B cell (primary cell): ENCODE results near the gene ZNF772. TPM values are rescaled to one million over a fixed set of nuclear protein-coding genes. Genes with fewer than 3 reads are reported as not detected.

ENCODE experiments used
- ATAC-seq: fragments of 200-7000 bp; cut with Tn5 transposase; one replicate; pipeline ENCODE4 v1.10.0; 2021; ENCODE audit warnings: low read depth, mild to moderate bottlenecking, moderate number of reproducible peaks, moderate library complexity
- CTCF ChIA-PET: fragments of 350-600 bp; sonication (Branson Sonifier 250); formaldehyde crosslinking; loops from one replicate; lab custom pipeline; 2021; ENCODE audit warnings: antibody characterized with exemption, inconsistent platforms; lab: Charles Lee
- POLR2A ChIA-PET: fragments of 350-600 bp; sonication (Branson Sonifier 250); formaldehyde crosslinking; loops from one replicate; lab custom pipeline; 2021; ENCODE audit warnings: antibody characterized with exemption; lab: Charles Lee
- DNase-seq: peaks from one replicate; pipeline ENCODE4 v3.0.0; 2013
- H2AFZ ChIP-seq: 2 replicates; pipeline ENCODE4 v1.6.1; 2012; ENCODE audit warnings: mild to moderate bottlenecking, low read depth, low read length; ENCODE audit not compliant: insufficient read depth, poor library complexity, severe bottlenecking
- H3K27ac ChIP-seq, 2 donors: 1 replicate in 1 of 2; 2 replicates in 1 of 2; pipeline ENCODE4 v1.5.1; 2012 to 2013; ENCODE audit warnings: low read length in 2 of 2, mild to moderate bottlenecking in 2 of 2, moderate library complexity in 1 of 2
- H3K27me3 ChIP-seq, 4 experiments: fragments of 200-600 bp in 1 of 4; sonication (generic) in 1 of 4; replicated peaks in 1 of 4; 1 replicate in 2 of 4; 2 replicates in 2 of 4; pipeline versions ENCODE4 v1.6.1 to v1.7.0; 2013 to 2016; ENCODE audit warnings: low read length in 3 of 4, mild to moderate bottlenecking in 2 of 4, mixed read lengths in 1 of 4, moderate library complexity in 1 of 4; ENCODE audit not compliant: insufficient read depth in 4 of 4, control insufficient read depth in 3 of 4; ENCODE audit errors: control extremely low read depth in 1 of 4
- H3K36me3 ChIP-seq, 2 experiments: replicated peaks in 1 of 2; 1 replicate in 1 of 2; 2 replicates in 1 of 2; pipeline versions ENCODE4 v1.6.1 to v1.7.1; 2013; ENCODE audit warnings: low read length in 1 of 2; ENCODE audit not compliant: insufficient read depth in 2 of 2, control insufficient read depth in 1 of 2; ENCODE audit errors: control extremely low read depth in 1 of 2, extremely low read depth in 1 of 2
- H3K4me1 ChIP-seq, 2 donors: fragments of 200-600 bp in 1 of 2; sonication (generic) in 1 of 2; 1 replicate in 1 of 2; 2 replicates in 1 of 2; pipeline versions ENCODE4 v1.5.1 to v1.6.1; 2013 to 2017; ENCODE audit warnings: low read length in 2 of 2; ENCODE audit not compliant: control insufficient read depth in 2 of 2, insufficient read depth in 2 of 2
- H3K4me2 ChIP-seq: replicated peaks from 2 replicates; pipeline ENCODE3; 2012; ENCODE audit warnings: mild to moderate bottlenecking, low read depth, low read length; ENCODE audit not compliant: poor library complexity, severe bottlenecking
- H3K4me3 ChIP-seq, 5 experiments: fragments of 200-600 bp in 1 of 5; sonication (generic) in 1 of 5; 1 replicate in 3 of 5; 2 replicates in 2 of 5; pipeline versions ENCODE4 v1.5.1 to v1.7.0; 2011 to 2016; ENCODE audit warnings: low read length in 4 of 5, mild to moderate bottlenecking in 4 of 5, low read depth in 2 of 5, control low read depth in 1 of 5, moderate library complexity in 1 of 5; ENCODE audit not compliant: insufficient read depth in 1 of 5; ENCODE audit errors: control extremely low read depth in 1 of 5, extremely low read depth in 1 of 5
- H3K79me2 ChIP-seq: fragments of 200-600 bp; sonication (generic); one replicate; pipeline ENCODE4 v1.6.0; 2016; ENCODE audit warnings: low read length; ENCODE audit not compliant: control insufficient read depth, insufficient read depth
- H3K9ac ChIP-seq: fragments of 200-600 bp; sonication (generic); 2 replicates; pipeline ENCODE4 v1.6.1; 2017; ENCODE audit warnings: mild to moderate bottlenecking, low read length, moderate library complexity
- H3K9me3 ChIP-seq, 3 donors: one replicate each; pipeline versions ENCODE4 v1.6.1 to v1.7.1; 2013; ENCODE audit warnings: low read length in 2 of 3; ENCODE audit not compliant: control insufficient read depth in 2 of 3, insufficient read depth in 1 of 3; ENCODE audit errors: control extremely low read depth in 1 of 3
- H4K20me1 ChIP-seq: 2 replicates; pipeline ENCODE4 v1.6.0; 2012; ENCODE audit warnings: mild to moderate bottlenecking, low read length; ENCODE audit not compliant: insufficient read depth, control insufficient read depth, poor library complexity, severe bottlenecking
- H3K27ac Mint-ChIP-seq: one replicate; pipeline ENCODE4 v1.8.0; 2021; ENCODE audit warnings: mixed read lengths
- H3K27me3 Mint-ChIP-seq: one replicate; pipeline ENCODE4 v1.8.0; 2021; ENCODE audit warnings: mixed read lengths
- H3K4me1 Mint-ChIP-seq: one replicate; pipeline ENCODE4 v1.8.0; 2021; ENCODE audit warnings: mixed read lengths
- H3K4me3 Mint-ChIP-seq: one replicate; pipeline ENCODE4 v1.8.0; 2021; ENCODE audit warnings: mixed read lengths
- H3K9me3 Mint-ChIP-seq: one replicate; pipeline ENCODE4 v1.8.0; 2022; ENCODE audit warnings: mixed read lengths; ENCODE audit not compliant: insufficient read depth
- EZH2 ChIP-seq: IDR thresholded peaks from 2 replicates; pipeline ENCODE4 v1.6.1; 2012; ENCODE audit warnings: borderline replicate concordance, low read depth, mild to moderate bottlenecking, moderate library complexity, low read length; ENCODE audit not compliant: insufficient read depth, poor library complexity, severe bottlenecking
- WGBS: methylation state at CpG from one replicate; pipeline ENCODE4 v1.1.5; 2013; ENCODE audit warnings: missing lambda C conversion rate; ENCODE audit not compliant: insufficient coverage; 5-methylcytosine and 5-hydroxymethylcytosine counted together
- intact Hi-C: fragments of 100-400 bp; cut with micrococcal nuclease; formaldehyde crosslinking; loops from one replicate; pipeline ENCODE4 v1.10.0; 2022
- polyA plus RNA-seq: library from polyadenylated mRNA; depleted of rRNA; stranded (reverse); fragments of >200 nt; gene quantifications from 2 replicates; pipeline ENCODE4 v1.2.3, GENCODE V29; 2012
- total RNA-seq, 2 donors: library from RNA; stranded (reverse); fragments of 120-200 nt in 1 of 2; gene quantifications; 1 replicate in 1 of 2; 2 replicates in 1 of 2; pipeline versions ENCODE4 v1.2.3 to v1.2.4, GENCODE V29; 2013 to 2022
- TF ChIP-seq, protein P1 (sequence below): fragments of 200-600 bp; IDR thresholded peaks from one replicate; pipeline ENCODE4 v1.8.0; 2022; ENCODE audit warnings: antibody characterized with exemption, mild to moderate bottlenecking

Gene ZNF772
- total and polyA plus RNA-seq, 2 donors (not counting 1 experiment from before 2014, with no cell fraction given): 2.2 to 27.4 TPM

DNA sequence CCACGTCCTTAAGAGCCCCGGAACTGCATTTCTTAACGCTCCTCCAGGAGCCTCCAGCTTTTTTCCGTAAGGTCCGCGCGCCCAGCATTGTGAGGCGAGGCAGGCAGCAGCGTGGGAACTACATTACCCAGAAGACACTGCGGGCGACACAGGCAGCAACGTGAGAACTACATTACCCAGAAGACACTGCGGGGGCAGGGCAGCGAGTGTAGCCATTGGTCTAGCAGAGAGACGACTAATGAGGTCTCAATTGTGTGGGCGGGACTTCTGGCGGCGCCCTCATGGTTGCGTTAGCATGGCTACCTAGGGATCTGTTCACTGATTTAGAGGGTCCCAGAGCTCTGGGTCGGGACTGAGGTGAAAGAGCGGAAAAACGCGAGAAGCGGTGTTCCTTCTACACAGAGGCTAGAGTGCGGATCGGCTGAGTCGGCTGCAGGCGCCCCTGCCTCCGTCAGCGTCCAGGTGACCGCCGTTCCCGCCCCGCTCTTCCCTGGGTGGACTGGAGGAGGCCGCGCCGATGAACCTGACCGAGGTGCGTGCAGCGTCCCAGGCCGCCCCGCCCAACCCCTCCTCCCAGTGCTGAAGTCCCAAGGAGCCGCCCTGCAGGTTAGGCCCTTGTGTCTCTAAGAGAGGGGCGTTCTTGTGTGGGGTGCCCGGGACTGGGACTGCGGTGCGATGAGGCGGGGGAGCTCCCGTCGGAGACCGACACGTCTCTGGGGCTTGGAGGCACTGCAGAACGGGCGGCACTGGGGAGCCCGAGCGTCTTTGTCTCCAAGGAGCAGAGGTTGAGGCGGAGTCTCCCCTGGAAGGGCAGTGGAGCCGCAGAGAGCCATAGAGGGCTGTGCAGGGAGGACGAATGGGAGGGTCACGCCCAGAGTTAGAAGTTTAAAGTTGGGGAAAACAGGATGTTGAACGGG, 42.0 kb downstream of the ZNF772 start, which contains the start of gene ZNF749:
TSS of gene ZNF749 (plus strand) at position 264 of the 917 bp plus-strand sequence. CDS start at position 518, 254 bp downstream.
- DNase-seq: peak; percentile 97
- H3K4me3 ChIP-seq: peak within 1 kb of the TSS; percentile 61 to 81 (median 69)

More for the DNA sequence above, 42.0 kb downstream of the ZNF772 start, which contains the start of gene ZNF749:
- H3K4me1 ChIP-seq: peaks cover 17% of the 10 kb centered on the region in 2 donors
- intact Hi-C loops: loop anchor here (1.0 to 10.0 kb wide), 15 partner anchors 24 to 1043 kb away; partner anchors contain the start of genes TRAPPC2B, ZNF134, ZNF17 and ZNF417
- H3K36me3 ChIP-seq: peaks cover 4 to 6% of the 10 kb centered on the region in 2 experiments
- ATAC-seq: peak; percentile 100
- ChIA-PET POLR2A (interaction anchor here (0.5 kb wide), 1 partner anchor 841 kb away, joined by 5 read pairs; no protein-coding TSS in a partner anchor), CTCF (interaction anchor here (1.5 kb wide), 1 partner anchor 29 kb away, joined by 3 read pairs; no protein-coding TSS in a partner anchor)
- peaks cover 51% of the 10 kb centered on the region for H3K79me2 ChIP-seq
- H2AFZ ChIP-seq: peak within 1 kb of the TSS; percentile 87
- no peaks in the 10 kb centered on the region for H3K27me3 ChIP-seq
- H3K27me3 Mint-ChIP-seq: no peaks in the 10 kb centered on the region
- peaks cover 28% of the 10 kb centered on the region for H3K4me1 Mint-ChIP-seq
- TF ChIP-seq EZH2: no peak
- TF ChIP-seq, protein P1, sequence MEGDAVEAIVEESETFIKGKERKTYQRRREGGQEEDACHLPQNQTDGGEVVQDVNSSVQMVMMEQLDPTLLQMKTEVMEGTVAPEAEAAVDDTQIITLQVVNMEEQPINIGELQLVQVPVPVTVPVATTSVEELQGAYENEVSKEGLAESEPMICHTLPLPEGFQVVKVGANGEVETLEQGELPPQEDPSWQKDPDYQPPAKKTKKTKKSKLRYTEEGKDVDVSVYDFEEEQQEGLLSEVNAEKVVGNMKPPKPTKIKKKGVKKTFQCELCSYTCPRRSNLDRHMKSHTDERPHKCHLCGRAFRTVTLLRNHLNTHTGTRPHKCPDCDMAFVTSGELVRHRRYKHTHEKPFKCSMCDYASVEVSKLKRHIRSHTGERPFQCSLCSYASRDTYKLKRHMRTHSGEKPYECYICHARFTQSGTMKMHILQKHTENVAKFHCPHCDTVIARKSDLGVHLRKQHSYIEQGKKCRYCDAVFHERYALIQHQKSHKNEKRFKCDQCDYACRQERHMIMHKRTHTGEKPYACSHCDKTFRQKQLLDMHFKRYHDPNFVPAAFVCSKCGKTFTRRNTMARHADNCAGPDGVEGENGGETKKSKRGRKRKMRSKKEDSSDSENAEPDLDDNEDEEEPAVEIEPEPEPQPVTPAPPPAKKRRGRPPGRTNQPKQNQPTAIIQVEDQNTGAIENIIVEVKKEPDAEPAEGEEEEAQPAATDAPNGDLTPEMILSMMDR: no peak
- H3K27ac ChIP-seq: peak within 1 kb of the TSS; percentile 18 to 78
- no peaks in the 10 kb centered on the region for H4K20me1 ChIP-seq
- H3K9me3 Mint-ChIP-seq: no peaks in the 10 kb centered on the region
- peak within 1 kb of the TSS; percentile 99 for H3K4me2 ChIP-seq
- H3K9ac ChIP-seq: peak within 1 kb of the TSS; percentile 85
- peaks cover 0 to 1% (median 0%) of the 10 kb centered on the region in 3 donors for H3K9me3 ChIP-seq
- under 1% methylated on average over 56 of the region's 61 CpGs for WGBS
- peak within 1 kb of the TSS; percentile 99 for H3K4me3 Mint-ChIP-seq
- peak within 1 kb of the TSS; percentile 94 for H3K27ac Mint-ChIP-seq
